HG03135 (cell line): ENCODE measurements around the gene TCEAL4.

Source experiments
- ATAC-seq: cut with Tn5 transposase; IDR thresholded peaks from one replicate; pipeline ENCODE4 v1.9.1; 2021; ENCODE audit warnings: mild to moderate bottlenecking, moderate library complexity; ENCODE audit not compliant: unreplicated experiment

TCEAL4 gene

GRCh38 chrX:103585411-103586313 is at the start of gene TCEAL4:
TCEAL4 (plus strand) TSS chrX:103585515; CDS start chrX:103586676, 1,161 bp downstream.
- ATAC-seq, result peak; percentile 71

GRCh38 chrX:103536071-103536470 is 49.2 kb upstream of the TCEAL4 start:
- no peak for ATAC-seq

GRCh38 chrX:103536732-103537131 is 48.6 kb upstream of the TCEAL4 start:
- no peak for ATAC-seq

- no peak for ATAC-seq
These were observed 47.4 kb upstream of the TCEAL4 start for GRCh38 chrX:103537871-103538387.

- ATAC-seq, result no peak
These were observed 46.6 kb upstream of the TCEAL4 start for GRCh38 chrX:103538728-103539127.

GRCh38 chrX:103539695-103540094 is 45.6 kb upstream of the TCEAL4 start:
- no peak for ATAC-seq

GRCh38 chrX:103540145-103540544 is 45.2 kb upstream of the TCEAL4 start:
- no peak for ATAC-seq

GRCh38 chrX:103549916-103550315 is 35.4 kb upstream of the TCEAL4 start:
- ATAC-seq, result no peak

- no peak for ATAC-seq
These were observed 34.8 kb upstream of the TCEAL4 start for GRCh38 chrX:103550415-103551051.

- ATAC-seq, result no peak
These were observed 33.1 kb upstream of the TCEAL4 start for GRCh38 chrX:103552236-103552635.

GRCh38 chrX:103554687-103555424 is 30.5 kb upstream of the TCEAL4 start:
- peak; percentile 94 for ATAC-seq

GRCh38 chrX:103556963-103557612 is 28.2 kb upstream of the TCEAL4 start:
- ATAC-seq, result no peak

GRCh38 chrX:103560256-103560655 is 25.1 kb upstream of the TCEAL4 start:
- no peak for ATAC-seq

GRCh38 chrX:103562801-103563200 is 22.5 kb upstream of the TCEAL4 start:
- ATAC-seq, result no peak

- no peak for ATAC-seq
These were observed 20.1 kb upstream of the TCEAL4 start for GRCh38 chrX:103565197-103565596.

- no peak for ATAC-seq
These were observed 19.6 kb upstream of the TCEAL4 start for GRCh38 chrX:103565752-103566151.

GRCh38 chrX:103571121-103571520 is 14.2 kb upstream of the TCEAL4 start:
- ATAC-seq, result no peak

- ATAC-seq, result no peak
These were observed 13.6 kb upstream of the TCEAL4 start for GRCh38 chrX:103571726-103572125.

GRCh38 chrX:103573202-103573601 is 12.1 kb upstream of the TCEAL4 start:
- ATAC-seq, result no peak

GRCh38 chrX:103584596-103584995 is 719 bp upstream of the TCEAL4 start:
- no peak for ATAC-seq

- ATAC-seq, result peak; percentile 33
These were observed 965 bp downstream of the TCEAL4 start for GRCh38 chrX:103586314-103586646.
